RWPE1 (cell line): ENCODE results near the gene DNAJA4.

ENCODE experiments used
- CTCF ChIA-PET: fragments of 350-600 bp; sonication (Branson Sonifier 250); formaldehyde crosslinking; extraction: SDS; loops from one replicate; lab custom pipeline; 2021; lab: Yijun Ruan, JAX
- POLR2A ChIA-PET: fragments of 400-600 bp; formaldehyde crosslinking; extraction: SDS; loops from one replicate; lab custom pipeline; 2020; ENCODE audit warnings: antibody characterized with exemption; ENCODE audit not compliant: low non-redundant PET; lab: Yijun Ruan, JAX
- DNase-seq: peaks from one replicate; pipeline ENCODE4 v3.0.0; 2012; ENCODE audit warnings: low spot score
- H3K27ac ChIP-seq: fragments of 450-650 bp; 2 replicates; pipeline ENCODE4 v1.5.1; 2017
- TF ChIP-seq, protein P1 (sequence below): fragments of 450-650 bp; conservative IDR thresholded peaks from 2 replicates; pipeline ENCODE4 v1.5.1; 2017; ENCODE audit warnings: low read depth, mild to moderate bottlenecking

Gene DNAJA4

DNA sequence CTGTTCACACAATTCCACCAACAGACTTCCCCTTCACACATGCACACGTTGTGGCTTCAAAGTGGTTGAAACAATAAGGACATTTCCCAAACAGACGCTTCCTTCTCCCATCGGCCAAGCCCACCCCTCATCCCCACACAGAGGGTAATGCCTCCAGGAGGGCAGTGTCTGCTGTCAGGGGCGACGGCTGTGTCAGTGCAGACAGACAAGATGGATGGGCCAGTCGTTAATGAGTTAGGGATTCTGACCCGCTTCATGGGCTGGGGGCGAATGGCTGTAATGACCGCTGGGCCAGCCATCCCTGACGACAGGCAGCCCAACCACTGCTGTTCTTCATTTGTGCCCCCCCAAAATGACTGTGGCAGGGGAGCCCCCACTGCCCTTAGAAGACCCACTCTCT is 55.2 kb downstream of the DNAJA4 start:
- TF ChIP-seq, protein P1, sequence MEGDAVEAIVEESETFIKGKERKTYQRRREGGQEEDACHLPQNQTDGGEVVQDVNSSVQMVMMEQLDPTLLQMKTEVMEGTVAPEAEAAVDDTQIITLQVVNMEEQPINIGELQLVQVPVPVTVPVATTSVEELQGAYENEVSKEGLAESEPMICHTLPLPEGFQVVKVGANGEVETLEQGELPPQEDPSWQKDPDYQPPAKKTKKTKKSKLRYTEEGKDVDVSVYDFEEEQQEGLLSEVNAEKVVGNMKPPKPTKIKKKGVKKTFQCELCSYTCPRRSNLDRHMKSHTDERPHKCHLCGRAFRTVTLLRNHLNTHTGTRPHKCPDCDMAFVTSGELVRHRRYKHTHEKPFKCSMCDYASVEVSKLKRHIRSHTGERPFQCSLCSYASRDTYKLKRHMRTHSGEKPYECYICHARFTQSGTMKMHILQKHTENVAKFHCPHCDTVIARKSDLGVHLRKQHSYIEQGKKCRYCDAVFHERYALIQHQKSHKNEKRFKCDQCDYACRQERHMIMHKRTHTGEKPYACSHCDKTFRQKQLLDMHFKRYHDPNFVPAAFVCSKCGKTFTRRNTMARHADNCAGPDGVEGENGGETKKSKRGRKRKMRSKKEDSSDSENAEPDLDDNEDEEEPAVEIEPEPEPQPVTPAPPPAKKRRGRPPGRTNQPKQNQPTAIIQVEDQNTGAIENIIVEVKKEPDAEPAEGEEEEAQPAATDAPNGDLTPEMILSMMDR = no peak
- H3K27ac ChIP-seq = no peak overlapping the region
- no peak for DNase-seq
- POLR2A ChIA-PET = no interaction called here
- CTCF ChIA-PET = no interaction called here

DNA sequence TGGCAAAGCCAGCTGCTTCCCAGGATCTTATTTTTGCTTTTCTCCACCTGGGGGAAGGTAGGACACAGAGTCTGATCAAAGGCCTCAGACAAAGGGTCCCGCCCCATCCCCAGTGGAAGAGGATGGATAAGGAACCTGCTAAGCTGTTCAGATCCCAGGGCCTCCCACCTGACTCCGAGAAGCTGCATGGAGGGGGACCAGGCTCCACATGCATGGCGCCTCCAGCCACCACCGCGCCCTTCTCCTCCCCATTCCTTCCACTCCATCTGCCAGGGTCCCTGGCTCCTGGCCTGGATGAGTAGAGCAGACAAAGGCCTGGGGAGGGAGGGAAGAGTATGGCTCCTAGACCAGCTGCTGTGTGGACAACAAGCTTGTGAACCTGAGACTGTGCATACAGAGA is 55.8 kb downstream of the DNAJA4 start:
- no peak overlapping the region for H3K27ac ChIP-seq
- CTCF ChIA-PET = no interaction called here
- no peak for DNase-seq
- POLR2A ChIA-PET = no interaction called here
- TF ChIP-seq, protein P1 = no peak

DNA sequence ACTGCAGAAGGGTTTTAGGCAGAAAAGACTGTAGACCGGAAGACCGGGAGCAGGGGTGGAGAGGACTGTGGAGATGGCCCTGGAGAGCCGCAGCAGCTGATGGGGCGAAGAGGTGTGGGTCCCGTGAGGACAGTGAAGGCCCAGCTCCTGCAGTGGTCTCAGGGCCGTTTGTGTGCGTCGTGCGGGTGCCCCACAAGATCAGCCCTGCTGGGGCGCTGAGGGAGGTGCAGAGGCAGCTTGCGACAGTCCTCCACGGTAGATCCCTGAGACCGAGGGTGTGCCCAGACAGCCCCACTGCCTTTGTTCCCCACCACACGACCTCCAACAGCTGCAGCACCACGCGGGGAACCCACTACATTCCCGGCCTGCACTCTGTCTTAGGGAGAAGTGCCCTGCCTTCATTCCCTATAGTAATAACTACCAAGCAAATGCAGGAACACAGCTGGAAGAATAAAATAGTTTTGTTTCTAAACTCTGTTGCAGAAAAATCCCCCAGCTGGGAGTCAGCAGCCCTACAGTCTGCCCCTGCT is 56.7 kb downstream of the DNAJA4 start:
- DNase-seq = no peak
- no peak overlapping the region for H3K27ac ChIP-seq
- TF ChIP-seq, protein P1 = no peak
- ChIA-PET CTCF (interaction anchor here (0.6 to 1.8 kb wide), 2 partner anchors 85 to 94 kb away, joined by 4 read pairs; no protein-coding TSS in a partner anchor), POLR2A (no interaction called here)

DNA sequence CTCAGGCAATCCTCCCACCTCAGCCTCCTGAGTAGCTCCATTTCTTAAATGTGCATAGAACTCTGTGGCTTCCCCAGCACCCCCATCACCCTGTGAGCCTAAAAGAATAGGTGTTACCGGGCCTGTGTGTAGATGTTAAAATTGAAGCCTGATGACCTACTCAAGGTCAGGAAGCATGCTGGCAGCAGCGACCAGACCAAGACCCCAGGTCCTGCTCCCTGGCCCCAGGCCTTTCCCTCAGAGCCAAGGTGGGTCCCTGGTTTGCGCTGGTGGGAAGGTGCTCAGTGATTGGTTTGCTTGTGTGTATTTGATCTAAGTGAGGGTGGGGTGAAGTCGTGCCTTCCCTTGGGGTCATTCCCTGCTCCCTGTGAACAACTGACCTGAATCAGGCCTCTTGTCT is 57.4 kb downstream of the DNAJA4 start:
- H3K27ac ChIP-seq = no peak overlapping the region
- DNase-seq = no peak
- CTCF ChIA-PET = interaction anchor here (1.8 kb wide), 1 partner anchor 93 kb away, joined by 4 read pairs; no protein-coding TSS in a partner anchor
- TF ChIP-seq, protein P1 = no peak
- POLR2A ChIA-PET = no interaction called here

DNA sequence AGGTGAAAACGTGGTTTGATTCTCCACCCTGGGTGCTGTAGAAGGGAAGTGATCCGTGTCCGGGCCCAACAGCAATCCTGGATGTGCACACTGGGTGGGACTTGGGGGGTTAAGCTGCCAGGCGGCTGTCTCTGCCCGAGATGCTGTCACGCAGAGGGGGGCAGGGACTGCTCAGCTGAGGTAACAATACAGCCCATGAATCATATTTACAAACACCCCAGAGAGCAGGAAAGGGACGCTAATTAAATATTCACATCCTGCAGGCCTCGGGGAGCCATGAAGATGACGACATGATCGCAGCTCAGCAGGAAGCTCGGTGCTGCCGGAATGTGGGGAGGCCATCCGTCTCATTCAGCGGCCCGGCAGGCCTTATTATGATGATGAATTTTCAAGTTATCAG is 57.9 kb downstream of the DNAJA4 start:
- ChIA-PET CTCF (interaction anchor here (1.8 kb wide), 1 partner anchor 93 kb away, joined by 4 read pairs; no protein-coding TSS in a partner anchor), POLR2A (no interaction called here)
- TF ChIP-seq, protein P1 = no peak
- no peak for DNase-seq
- H3K27ac ChIP-seq = no peak overlapping the region

DNA sequence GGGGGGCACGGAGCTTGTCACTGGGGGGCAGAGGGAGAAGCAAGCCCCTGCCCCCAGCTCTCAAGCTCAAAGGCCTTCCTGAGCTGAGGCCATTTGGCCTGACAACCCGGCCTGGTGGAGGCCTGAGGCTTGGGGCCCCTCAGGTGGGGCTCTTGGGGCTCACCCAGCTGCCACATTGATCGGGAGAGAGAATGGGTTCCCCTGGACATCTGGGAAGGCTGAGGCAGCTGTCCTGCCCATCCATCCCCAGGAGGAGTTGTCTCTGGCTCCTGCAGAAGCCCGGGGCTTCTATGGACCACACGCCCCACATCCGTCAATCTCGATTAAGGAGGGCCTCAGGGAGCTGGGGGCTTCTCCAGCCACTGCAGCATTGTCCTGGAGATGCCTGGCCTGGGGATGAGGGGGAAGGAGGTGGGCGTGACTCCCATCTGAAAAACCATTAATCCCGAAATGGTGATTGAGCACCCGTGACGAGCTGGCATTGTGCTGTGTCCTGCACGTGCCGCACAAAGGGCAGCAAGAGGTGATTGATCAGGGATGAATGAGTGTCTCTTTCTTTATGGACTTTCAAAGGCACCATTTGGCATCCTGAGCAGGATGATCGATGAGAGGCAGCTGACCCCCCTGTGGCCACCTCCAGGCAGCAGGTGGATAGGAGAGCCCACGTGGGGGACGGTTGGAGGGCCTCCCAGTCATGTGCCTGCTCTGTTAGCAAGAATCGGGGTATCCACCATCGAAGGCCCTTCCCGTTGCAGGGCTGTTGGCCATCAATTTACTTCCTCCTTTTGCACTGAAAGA is 58.6 kb downstream of the DNAJA4 start:
- POLR2A ChIA-PET = no interaction called here
- no peak overlapping the region for H3K27ac ChIP-seq

More for the DNA sequence above, 58.6 kb downstream of the DNAJA4 start:
- CTCF ChIA-PET = interaction anchor here (0.6 to 1.8 kb wide), 3 partner anchors 15 to 92 kb away, joined by 4 read pairs; no protein-coding TSS in a partner anchor
- TF ChIP-seq, protein P1 = no peak
- DNase-seq = no peak
